Keratinocyte (primary cell): Measurements from ENCODE around the gene MAST3. TPM values are rescaled to one million over a fixed set of nuclear protein-coding genes. Genes with fewer than 3 reads are reported as not detected.

Experiments used
- DNase-seq: peaks from one replicate; pipeline ENCODE4 v3.0.0-alpha.2; 2011; ENCODE audit warnings: low read depth, missing footprints, low spot score
- FAIRE-seq: peaks from 2 replicates; lab custom pipeline; 2011; peaks lifted over from hg19 to GRCh38; lab: Jason Lieb, UNC
- H2AFZ ChIP-seq: 2 replicates; pipeline ENCODE4 v1.6.0; 2012; ENCODE audit warnings: low read length, control low read depth, inconsistent platforms; ENCODE audit not compliant: control insufficient read depth
- H3K27ac ChIP-seq: 2 replicates; pipeline ENCODE4 v1.5.1; 2011; ENCODE audit warnings: low read length; ENCODE audit not compliant: control insufficient read depth, insufficient read depth
- H3K27me3 ChIP-seq: 3 replicates; pipeline ENCODE4 v1.6.0; 2011; ENCODE audit warnings: low read length; ENCODE audit not compliant: control insufficient read depth, insufficient read depth; ENCODE audit errors: extremely low read depth
- H3K36me3 ChIP-seq, 2 experiments: 2 replicates in 1 of 2; 3 replicates in 1 of 2; pipeline ENCODE4 v1.5.1; 2011; ENCODE audit warnings: low read length in 2 of 2, mild to moderate bottlenecking in 1 of 2; ENCODE audit not compliant: control insufficient read depth in 2 of 2, insufficient read depth in 2 of 2; ENCODE audit errors: extremely low read depth in 1 of 2
- H3K4me1 ChIP-seq: 3 replicates; pipeline ENCODE4 v1.5.1; 2011; ENCODE audit warnings: low read length; ENCODE audit not compliant: control insufficient read depth, insufficient read depth; ENCODE audit errors: extremely low read depth
- H3K4me2 ChIP-seq: 3 replicates; pipeline ENCODE4 v1.6.0; 2011; ENCODE audit warnings: low read depth, low read length; ENCODE audit not compliant: control insufficient read depth, insufficient read depth; ENCODE audit errors: extremely low read depth
- H3K4me3 ChIP-seq, 3 experiments: fragments of 200-600 bp in 1 of 3; sonication (generic) in 1 of 3; 2 replicates in 2 of 3; 3 replicates in 1 of 3; pipeline ENCODE4 v1.5.1; 2011 to 2016; ENCODE audit warnings: low read length in 3 of 3, mild to moderate bottlenecking in 3 of 3, control low read depth in 2 of 3, inconsistent platforms in 1 of 3, low read depth in 1 of 3, mixed read lengths in 1 of 3, mixed run types in 1 of 3, moderate library complexity in 1 of 3; ENCODE audit not compliant: control insufficient read depth in 2 of 3, insufficient read depth in 2 of 3; ENCODE audit errors: extremely low read depth in 1 of 3
- H3K79me2 ChIP-seq: 2 replicates; pipeline ENCODE4 v1.6.0; 2012; ENCODE audit warnings: low read length; ENCODE audit not compliant: control insufficient read depth, insufficient read depth
- H3K9ac ChIP-seq: 3 replicates; pipeline ENCODE4 v1.6.0; 2011; ENCODE audit warnings: low read length; ENCODE audit not compliant: control insufficient read depth, insufficient read depth; ENCODE audit errors: extremely low read depth
- H3K9me1 ChIP-seq: 3 replicates; pipeline ENCODE4 v1.6.0; 2011; ENCODE audit warnings: low read length; ENCODE audit not compliant: control insufficient read depth, insufficient read depth; ENCODE audit errors: extremely low read depth
- H3K9me3 ChIP-seq: 2 replicates; pipeline ENCODE4 v1.5.1; 2012; ENCODE audit warnings: low read depth, low read length; ENCODE audit not compliant: control insufficient read depth
- H4K20me1 ChIP-seq: 3 replicates; pipeline ENCODE4 v1.6.0; 2011; ENCODE audit warnings: low read length; ENCODE audit not compliant: control insufficient read depth, insufficient read depth; ENCODE audit errors: extremely low read depth
- EZH2 ChIP-seq: IDR thresholded peaks from one replicate; pipeline ENCODE4 v1.6.1; 2012; ENCODE audit warnings: inconsistent platforms, mild to moderate bottlenecking, low read length, moderate library complexity
- dilution Hi-C: fragments of 300-500 bp; cut with MboI; formaldehyde crosslinking; loops from one replicate; pipeline ENCODE4 v1.7.0; 2020; ENCODE audit warnings: low sequenced_read_pairs; ENCODE audit not compliant: extremely low pct_ligation_motif_present
- polyA plus RNA-seq, 5 experiments: library from polyadenylated mRNA; depleted of rRNA in 3 of 5; stranded (reverse) in 3 of 5; stranded (forward) in 1 of 5; unstranded in 1 of 5; fragments of >200 nt; gene quantifications; 1 replicate in 1 of 5; 2 replicates in 3 of 5; 3 replicates in 1 of 5; pipeline versions ENCODE4 v1.2.1 to v1.2.3, GENCODE V29; 2011 to 2012; ENCODE audit warnings: missing spikeins in 2 of 5, low read depth in 1 of 5, low replicate concordance in 1 of 5
- TF ChIP-seq, protein P1 (sequence below), 3 experiments: IDR thresholded peaks in 1 of 3; conservative IDR thresholded peaks in 1 of 3; optimal IDR thresholded peaks in 1 of 3; 2 replicates in 2 of 3; 3 replicates in 1 of 3; pipeline versions ENCODE3 to v1.5.1; 2011; ENCODE audit warnings: low read length in 3 of 3, mild to moderate bottlenecking in 3 of 3, moderate library complexity in 2 of 3, control low read depth in 1 of 3, inconsistent platforms in 1 of 3; ENCODE audit not compliant: insufficient read depth in 2 of 3; ENCODE audit errors: extremely low read depth in 1 of 3

MAST3 gene
- polyA plus RNA-seq, 1 donor (not counting 4 experiments of a cell fraction or from before 2014, with no cell fraction given) = 0.73 TPM

DNA sequence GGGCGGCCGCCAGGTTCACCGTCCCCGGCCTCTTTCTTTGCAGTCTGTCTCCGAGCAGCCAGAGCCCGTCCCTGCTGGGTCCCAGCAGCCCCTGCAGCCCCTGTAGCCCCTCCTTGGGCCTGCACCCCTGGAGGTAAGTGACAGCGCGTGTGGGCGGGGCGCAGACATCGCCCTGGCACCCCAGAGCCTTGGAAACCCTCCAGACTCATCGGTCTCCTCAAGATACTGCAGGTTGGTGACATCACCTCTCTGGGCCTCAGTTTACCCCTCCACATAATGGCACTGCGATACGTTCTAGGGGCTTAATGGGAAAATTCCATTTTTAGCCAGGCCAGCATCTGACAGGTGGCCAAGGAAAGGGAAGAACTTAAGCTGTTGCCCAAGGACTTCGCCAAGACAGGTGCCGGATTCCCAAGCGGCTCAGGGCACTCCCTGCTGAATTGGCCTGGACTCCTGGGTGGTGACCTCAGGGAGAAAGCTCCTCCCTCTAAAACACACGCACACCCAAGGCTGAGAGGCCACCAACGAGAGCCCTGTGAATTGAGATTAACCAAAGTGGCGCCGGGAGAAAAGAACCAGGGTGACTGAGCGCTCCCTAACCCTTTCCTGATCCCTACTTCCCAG lies 13.1 kb downstream of the MAST3 start:
- no peaks in the 10 kb centered on the region for H3K9me3 ChIP-seq
- DNase-seq = no peak
- peak overlapping the region; percentile 63 to 75 (median 66) for H3K4me3 ChIP-seq
- dilution Hi-C loops = no loop called here
- no peak overlapping the region for H2AFZ ChIP-seq
- H3K4me1 ChIP-seq = peaks cover 9% of the 10 kb centered on the region
- H3K79me2 ChIP-seq = no peaks in the 10 kb centered on the region
- H3K27me3 ChIP-seq = peaks cover 10% of the 10 kb centered on the region
- peak overlapping the region; percentile 56 for H3K9ac ChIP-seq
- TF ChIP-seq, protein P1, sequence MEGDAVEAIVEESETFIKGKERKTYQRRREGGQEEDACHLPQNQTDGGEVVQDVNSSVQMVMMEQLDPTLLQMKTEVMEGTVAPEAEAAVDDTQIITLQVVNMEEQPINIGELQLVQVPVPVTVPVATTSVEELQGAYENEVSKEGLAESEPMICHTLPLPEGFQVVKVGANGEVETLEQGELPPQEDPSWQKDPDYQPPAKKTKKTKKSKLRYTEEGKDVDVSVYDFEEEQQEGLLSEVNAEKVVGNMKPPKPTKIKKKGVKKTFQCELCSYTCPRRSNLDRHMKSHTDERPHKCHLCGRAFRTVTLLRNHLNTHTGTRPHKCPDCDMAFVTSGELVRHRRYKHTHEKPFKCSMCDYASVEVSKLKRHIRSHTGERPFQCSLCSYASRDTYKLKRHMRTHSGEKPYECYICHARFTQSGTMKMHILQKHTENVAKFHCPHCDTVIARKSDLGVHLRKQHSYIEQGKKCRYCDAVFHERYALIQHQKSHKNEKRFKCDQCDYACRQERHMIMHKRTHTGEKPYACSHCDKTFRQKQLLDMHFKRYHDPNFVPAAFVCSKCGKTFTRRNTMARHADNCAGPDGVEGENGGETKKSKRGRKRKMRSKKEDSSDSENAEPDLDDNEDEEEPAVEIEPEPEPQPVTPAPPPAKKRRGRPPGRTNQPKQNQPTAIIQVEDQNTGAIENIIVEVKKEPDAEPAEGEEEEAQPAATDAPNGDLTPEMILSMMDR (optimal IDR thresholded peaks at IDR 0.05 in 1 of 3, IDR thresholded peaks at IDR 0.05 in 1 of 3, conservative IDR thresholded peaks at IDR 0.05 in 1 of 3; ENCODE audit: extremely low read depth in 1 of 3, insufficient read depth in 2 of 3, low read length in 3 of 3) = no peak
- TF ChIP-seq EZH2 = no peak
- no peaks in the 10 kb centered on the region for H3K36me3 ChIP-seq
- no peaks in the 10 kb centered on the region for H4K20me1 ChIP-seq
- H3K9me1 ChIP-seq = no peaks in the 10 kb centered on the region
- H3K27ac ChIP-seq = no peak overlapping the region
- no peak for FAIRE-seq
- peak overlapping the region; percentile 82 for H3K4me2 ChIP-seq

DNA sequence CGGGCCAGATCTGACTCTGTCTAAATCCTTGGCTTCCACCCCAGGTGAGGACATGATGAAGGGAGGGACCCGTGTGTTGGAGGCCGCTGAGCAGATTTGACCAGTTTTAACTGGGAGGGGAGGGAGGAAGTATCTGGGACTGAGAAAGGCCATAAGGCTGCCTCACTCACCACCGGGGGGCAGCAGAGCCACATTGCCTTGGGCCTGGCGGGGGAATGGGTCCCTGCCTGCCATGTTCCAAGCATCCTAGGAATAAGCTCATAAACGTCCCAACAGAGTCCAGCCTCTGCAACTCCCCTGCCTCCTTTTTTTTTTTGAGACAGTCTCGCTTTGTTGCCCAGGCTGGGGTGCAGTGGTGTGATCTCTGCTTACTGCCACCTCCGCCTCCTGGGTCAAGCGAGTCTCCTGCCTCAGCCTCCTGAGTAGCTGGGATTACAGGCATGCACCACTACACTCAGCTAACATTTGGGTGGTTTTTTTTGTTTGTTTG lies 15.5 kb downstream of the MAST3 start:
- H3K27me3 ChIP-seq = peaks cover 10% of the 10 kb centered on the region
- H3K9ac ChIP-seq = no peak overlapping the region
- no peaks in the 10 kb centered on the region for H4K20me1 ChIP-seq
- no peaks in the 10 kb centered on the region for H3K9me3 ChIP-seq
- no peak overlapping the region for H2AFZ ChIP-seq
- no peaks in the 10 kb centered on the region for H3K9me1 ChIP-seq
- DNase-seq = no peak
- H3K4me2 ChIP-seq = no peak overlapping the region
- H3K36me3 ChIP-seq = no peaks in the 10 kb centered on the region
- FAIRE-seq = peak; percentile 87
- no peak overlapping the region for H3K27ac ChIP-seq
- dilution Hi-C loops = no loop called here
- no peaks in the 10 kb centered on the region for H3K79me2 ChIP-seq
- H3K4me1 ChIP-seq = peaks cover 9% of the 10 kb centered on the region
- no peak overlapping the region for H3K4me3 ChIP-seq
- TF ChIP-seq, protein P1 (optimal IDR thresholded peaks at IDR 0.05 in 1 of 3, IDR thresholded peaks at IDR 0.05 in 1 of 3, conservative IDR thresholded peaks at IDR 0.05 in 1 of 3; ENCODE audit: extremely low read depth in 1 of 3, insufficient read depth in 2 of 3, low read length in 3 of 3) = peak; percentile 88 to 99 (median 91)
- no peak for TF ChIP-seq EZH2
